ENCODE data around the gene MOGAT1. TPM values are rescaled to one million over a fixed set of nuclear protein-coding genes. Genes with fewer than 3 reads are reported as not detected.

The MOGAT1 gene
- total RNA-seq, 1 experiment from 2014 or later: not detected

GRCh38 chr2:222637067-222637466 lies 34.4 kb upstream of the MOGAT1 start:
- Histone ChIP-seq H3K4me1 (ENCODE audit: insufficient read depth, low read length) (no peaks in the 10 kb centered on the region), H2AFZ (ENCODE audit: low read length) (no peak overlapping the region), H3K9ac (ENCODE audit: extremely low read depth, insufficient read length, low read length) (no peak overlapping the region), H3K23me2 (ENCODE audit: insufficient read length, low read depth, low read length, poor library complexity, severe bottlenecking) (no peaks in the 10 kb centered on the region), H2BK120ac (ENCODE audit: low read depth, low read length, poor library complexity, severe bottlenecking) (no peak overlapping the region), H3K9me3 (ENCODE audit: control insufficient read depth, low read depth, low read length) (no peaks in the 10 kb centered on the region), H4K91ac (ENCODE audit: insufficient read length, low read depth, low read length) (no peak overlapping the region), H2BK5ac (ENCODE audit: insufficient read length, low read length) (no peak overlapping the region), H3K4me2 (ENCODE audit: insufficient read depth, insufficient read length, low read length) (no peak overlapping the region), H2BK20ac (ENCODE audit: low read depth, low read length, poor library complexity, severe bottlenecking) (no peak overlapping the region), H3K18ac (ENCODE audit: insufficient read length, low read depth, low read length) (no peak overlapping the region), H3K23ac (ENCODE audit: insufficient read length, low read depth, low read length) (no peak overlapping the region), H3T11ph (ENCODE audit: low read length) (no peak overlapping the region), H4K20me1 (ENCODE audit: control insufficient read depth, insufficient read depth, insufficient read length) (no peaks in the 10 kb centered on the region), H3K27me3 (ENCODE audit: insufficient read depth, low read length) (no peaks in the 10 kb centered on the region), H2BK12ac (ENCODE audit: insufficient read length, low read depth, low read length) (no peak overlapping the region), H4K8ac (replicated peaks; ENCODE audit: insufficient read length, low read depth, low read length) (no peak overlapping the region), H3K27ac (ENCODE audit: insufficient read length, low read depth, low read length) (no peak overlapping the region), H4K5ac (ENCODE audit: insufficient read length, low read depth, low read length) (no peak overlapping the region), H3K56ac (ENCODE audit: insufficient read length, low read depth, low read length) (no peak overlapping the region), H2AK5ac (ENCODE audit: insufficient read length, low read length) (no peak overlapping the region), H3K79me2 (ENCODE audit: insufficient read depth, low read length) (no peaks in the 10 kb centered on the region), H2BK15ac (ENCODE audit: low read depth, low read length) (no peak overlapping the region), H3K14ac (ENCODE audit: insufficient read depth, low read length) (no peak overlapping the region), H3K79me1 (ENCODE audit: insufficient read depth, low read depth, low read length, poor library complexity, severe bottlenecking) (no peaks in the 10 kb centered on the region), H3K4ac (ENCODE audit: low read depth, low read length) (no peak overlapping the region)
- no peak overlapping the region; a peak in 1 of 7 replicates for H3K27ac Mint-ChIP-seq
- H3K4me3 Mint-ChIP-seq: no peak overlapping the region
- TF ChIP-seq CTCF (conservative IDR thresholded peaks at IDR 0.05): no peak
- no CpG with 5 or more reads among the region's 1 CpG for WGBS (ENCODE audit: extremely low coverage, insufficient read length, low lambda C conversion rate)
- H3K27me3 Mint-ChIP-seq (ENCODE audit: low read depth): no peaks in the 10 kb centered on the region
- no peak for DNase-seq
- H3K9me3 Mint-ChIP-seq: no peaks in the 10 kb centered on the region
- H3K36me3 Mint-ChIP-seq (ENCODE audit: insufficient read depth in 1 of 3, low read depth in 3 of 3): peaks cover 27 to 73% (median 62%) of the 10 kb centered on the region in 3 experiments; a peak in 6 of 7 replicates
- no peaks in the 10 kb centered on the region for H3K4me1 Mint-ChIP-seq

Measured in H9 (cell line).